ENCODE measurements around the gene ASTN2. TPM values are rescaled to one million over a fixed set of nuclear protein-coding genes. Genes with fewer than 3 reads are reported as not detected.

The ASTN2 gene
- total and polyA plus RNA-seq, 9 of the 15 experiments (the other 6 are each of a cell fraction or from before 2014, with no cell fraction given), result 0.56 to 3.5 (median 1.9) TPM

DNA sequence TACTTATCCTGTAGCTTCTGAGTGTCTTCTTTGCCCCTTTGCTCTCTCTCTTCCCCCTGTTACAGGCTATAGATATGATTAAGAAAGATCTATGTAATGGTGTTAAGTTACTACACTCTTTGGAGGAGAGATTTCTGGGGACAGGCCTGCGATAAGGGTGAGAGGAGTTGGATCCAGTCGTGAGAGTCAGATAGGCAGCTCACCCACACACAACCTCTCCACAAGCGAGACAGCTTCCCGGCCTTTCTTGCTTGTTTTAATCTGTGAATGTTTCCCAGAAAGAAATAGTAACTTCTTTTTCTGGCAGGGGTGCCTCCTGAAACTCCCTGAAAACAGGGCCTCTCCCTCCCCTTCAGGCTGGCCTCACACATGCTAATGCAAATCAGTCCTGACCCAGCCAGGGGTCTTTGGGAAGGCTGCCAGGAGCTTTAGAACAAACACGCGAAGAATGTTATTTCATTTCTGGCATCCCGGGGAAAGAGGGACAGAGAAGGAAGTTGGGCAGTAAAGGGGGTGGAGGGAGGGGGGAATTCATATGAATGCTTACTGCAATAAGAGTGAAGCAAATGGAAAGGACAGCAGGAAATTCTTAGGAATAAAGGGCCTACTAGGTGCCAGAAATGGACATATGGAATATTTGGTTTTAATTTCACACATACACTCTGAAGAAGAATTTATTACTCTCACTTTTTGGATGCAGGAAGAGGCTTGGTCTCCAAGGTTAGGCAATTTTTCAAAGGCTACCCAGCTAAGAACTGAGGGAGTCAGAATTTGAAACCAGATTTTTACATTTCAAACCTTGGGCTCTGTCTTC is 943.6 kb downstream of the ASTN2 start (continued):
- TF ChIP-seq, protein P1, sequence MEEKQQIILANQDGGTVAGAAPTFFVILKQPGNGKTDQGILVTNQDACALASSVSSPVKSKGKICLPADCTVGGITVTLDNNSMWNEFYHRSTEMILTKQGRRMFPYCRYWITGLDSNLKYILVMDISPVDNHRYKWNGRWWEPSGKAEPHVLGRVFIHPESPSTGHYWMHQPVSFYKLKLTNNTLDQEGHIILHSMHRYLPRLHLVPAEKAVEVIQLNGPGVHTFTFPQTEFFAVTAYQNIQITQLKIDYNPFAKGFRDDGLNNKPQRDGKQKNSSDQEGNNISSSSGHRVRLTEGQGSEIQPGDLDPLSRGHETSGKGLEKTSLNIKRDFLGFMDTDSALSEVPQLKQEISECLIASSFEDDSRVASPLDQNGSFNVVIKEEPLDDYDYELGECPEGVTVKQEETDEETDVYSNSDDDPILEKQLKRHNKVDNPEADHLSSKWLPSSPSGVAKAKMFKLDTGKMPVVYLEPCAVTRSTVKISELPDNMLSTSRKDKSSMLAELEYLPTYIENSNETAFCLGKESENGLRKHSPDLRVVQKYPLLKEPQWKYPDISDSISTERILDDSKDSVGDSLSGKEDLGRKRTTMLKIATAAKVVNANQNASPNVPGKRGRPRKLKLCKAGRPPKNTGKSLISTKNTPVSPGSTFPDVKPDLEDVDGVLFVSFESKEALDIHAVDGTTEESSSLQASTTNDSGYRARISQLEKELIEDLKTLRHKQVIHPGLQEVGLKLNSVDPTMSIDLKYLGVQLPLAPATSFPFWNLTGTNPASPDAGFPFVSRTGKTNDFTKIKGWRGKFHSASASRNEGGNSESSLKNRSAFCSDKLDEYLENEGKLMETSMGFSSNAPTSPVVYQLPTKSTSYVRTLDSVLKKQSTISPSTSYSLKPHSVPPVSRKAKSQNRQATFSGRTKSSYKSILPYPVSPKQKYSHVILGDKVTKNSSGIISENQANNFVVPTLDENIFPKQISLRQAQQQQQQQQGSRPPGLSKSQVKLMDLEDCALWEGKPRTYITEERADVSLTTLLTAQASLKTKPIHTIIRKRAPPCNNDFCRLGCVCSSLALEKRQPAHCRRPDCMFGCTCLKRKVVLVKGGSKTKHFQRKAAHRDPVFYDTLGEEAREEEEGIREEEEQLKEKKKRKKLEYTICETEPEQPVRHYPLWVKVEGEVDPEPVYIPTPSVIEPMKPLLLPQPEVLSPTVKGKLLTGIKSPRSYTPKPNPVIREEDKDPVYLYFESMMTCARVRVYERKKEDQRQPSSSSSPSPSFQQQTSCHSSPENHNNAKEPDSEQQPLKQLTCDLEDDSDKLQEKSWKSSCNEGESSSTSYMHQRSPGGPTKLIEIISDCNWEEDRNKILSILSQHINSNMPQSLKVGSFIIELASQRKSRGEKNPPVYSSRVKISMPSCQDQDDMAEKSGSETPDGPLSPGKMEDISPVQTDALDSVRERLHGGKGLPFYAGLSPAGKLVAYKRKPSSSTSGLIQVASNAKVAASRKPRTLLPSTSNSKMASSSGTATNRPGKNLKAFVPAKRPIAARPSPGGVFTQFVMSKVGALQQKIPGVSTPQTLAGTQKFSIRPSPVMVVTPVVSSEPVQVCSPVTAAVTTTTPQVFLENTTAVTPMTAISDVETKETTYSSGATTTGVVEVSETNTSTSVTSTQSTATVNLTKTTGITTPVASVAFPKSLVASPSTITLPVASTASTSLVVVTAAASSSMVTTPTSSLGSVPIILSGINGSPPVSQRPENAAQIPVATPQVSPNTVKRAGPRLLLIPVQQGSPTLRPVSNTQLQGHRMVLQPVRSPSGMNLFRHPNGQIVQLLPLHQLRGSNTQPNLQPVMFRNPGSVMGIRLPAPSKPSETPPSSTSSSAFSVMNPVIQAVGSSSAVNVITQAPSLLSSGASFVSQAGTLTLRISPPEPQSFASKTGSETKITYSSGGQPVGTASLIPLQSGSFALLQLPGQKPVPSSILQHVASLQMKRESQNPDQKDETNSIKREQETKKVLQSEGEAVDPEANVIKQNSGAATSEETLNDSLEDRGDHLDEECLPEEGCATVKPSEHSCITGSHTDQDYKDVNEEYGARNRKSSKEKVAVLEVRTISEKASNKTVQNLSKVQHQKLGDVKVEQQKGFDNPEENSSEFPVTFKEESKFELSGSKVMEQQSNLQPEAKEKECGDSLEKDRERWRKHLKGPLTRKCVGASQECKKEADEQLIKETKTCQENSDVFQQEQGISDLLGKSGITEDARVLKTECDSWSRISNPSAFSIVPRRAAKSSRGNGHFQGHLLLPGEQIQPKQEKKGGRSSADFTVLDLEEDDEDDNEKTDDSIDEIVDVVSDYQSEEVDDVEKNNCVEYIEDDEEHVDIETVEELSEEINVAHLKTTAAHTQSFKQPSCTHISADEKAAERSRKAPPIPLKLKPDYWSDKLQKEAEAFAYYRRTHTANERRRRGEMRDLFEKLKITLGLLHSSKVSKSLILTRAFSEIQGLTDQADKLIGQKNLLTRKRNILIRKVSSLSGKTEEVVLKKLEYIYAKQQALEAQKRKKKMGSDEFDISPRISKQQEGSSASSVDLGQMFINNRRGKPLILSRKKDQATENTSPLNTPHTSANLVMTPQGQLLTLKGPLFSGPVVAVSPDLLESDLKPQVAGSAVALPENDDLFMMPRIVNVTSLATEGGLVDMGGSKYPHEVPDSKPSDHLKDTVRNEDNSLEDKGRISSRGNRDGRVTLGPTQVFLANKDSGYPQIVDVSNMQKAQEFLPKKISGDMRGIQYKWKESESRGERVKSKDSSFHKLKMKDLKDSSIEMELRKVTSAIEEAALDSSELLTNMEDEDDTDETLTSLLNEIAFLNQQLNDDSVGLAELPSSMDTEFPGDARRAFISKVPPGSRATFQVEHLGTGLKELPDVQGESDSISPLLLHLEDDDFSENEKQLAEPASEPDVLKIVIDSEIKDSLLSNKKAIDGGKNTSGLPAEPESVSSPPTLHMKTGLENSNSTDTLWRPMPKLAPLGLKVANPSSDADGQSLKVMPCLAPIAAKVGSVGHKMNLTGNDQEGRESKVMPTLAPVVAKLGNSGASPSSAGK (IDR thresholded peaks at IDR 0.05), result no peak
- TF ChIP-seq CBX5 (IDR thresholded peaks at IDR 0.05; ENCODE audit: borderline replicate concordance, low read depth), result no peak
- no peak for TF ChIP-seq LCOR (CRISPR knock-in tag; IDR thresholded peaks at IDR 0.05)
- TF ChIP-seq, protein P2, sequence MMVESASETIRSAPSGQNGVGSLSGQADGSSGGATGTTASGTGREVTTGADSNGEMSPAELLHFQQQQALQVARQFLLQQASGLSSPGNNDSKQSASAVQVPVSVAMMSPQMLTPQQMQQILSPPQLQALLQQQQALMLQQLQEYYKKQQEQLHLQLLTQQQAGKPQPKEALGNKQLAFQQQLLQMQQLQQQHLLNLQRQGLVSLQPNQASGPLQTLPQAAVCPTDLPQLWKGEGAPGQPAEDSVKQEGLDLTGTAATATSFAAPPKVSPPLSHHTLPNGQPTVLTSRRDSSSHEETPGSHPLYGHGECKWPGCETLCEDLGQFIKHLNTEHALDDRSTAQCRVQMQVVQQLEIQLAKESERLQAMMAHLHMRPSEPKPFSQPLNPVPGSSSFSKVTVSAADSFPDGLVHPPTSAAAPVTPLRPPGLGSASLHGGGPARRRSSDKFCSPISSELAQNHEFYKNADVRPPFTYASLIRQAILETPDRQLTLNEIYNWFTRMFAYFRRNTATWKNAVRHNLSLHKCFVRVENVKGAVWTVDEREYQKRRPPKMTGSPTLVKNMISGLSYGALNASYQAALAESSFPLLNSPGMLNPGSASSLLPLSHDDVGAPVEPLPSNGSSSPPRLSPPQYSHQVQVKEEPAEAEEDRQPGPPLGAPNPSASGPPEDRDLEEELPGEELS (CRISPR knock-in tag; IDR thresholded peaks at IDR 0.05; ENCODE audit: borderline replicate concordance), result no peak
- TF ChIP-seq, protein P3, sequence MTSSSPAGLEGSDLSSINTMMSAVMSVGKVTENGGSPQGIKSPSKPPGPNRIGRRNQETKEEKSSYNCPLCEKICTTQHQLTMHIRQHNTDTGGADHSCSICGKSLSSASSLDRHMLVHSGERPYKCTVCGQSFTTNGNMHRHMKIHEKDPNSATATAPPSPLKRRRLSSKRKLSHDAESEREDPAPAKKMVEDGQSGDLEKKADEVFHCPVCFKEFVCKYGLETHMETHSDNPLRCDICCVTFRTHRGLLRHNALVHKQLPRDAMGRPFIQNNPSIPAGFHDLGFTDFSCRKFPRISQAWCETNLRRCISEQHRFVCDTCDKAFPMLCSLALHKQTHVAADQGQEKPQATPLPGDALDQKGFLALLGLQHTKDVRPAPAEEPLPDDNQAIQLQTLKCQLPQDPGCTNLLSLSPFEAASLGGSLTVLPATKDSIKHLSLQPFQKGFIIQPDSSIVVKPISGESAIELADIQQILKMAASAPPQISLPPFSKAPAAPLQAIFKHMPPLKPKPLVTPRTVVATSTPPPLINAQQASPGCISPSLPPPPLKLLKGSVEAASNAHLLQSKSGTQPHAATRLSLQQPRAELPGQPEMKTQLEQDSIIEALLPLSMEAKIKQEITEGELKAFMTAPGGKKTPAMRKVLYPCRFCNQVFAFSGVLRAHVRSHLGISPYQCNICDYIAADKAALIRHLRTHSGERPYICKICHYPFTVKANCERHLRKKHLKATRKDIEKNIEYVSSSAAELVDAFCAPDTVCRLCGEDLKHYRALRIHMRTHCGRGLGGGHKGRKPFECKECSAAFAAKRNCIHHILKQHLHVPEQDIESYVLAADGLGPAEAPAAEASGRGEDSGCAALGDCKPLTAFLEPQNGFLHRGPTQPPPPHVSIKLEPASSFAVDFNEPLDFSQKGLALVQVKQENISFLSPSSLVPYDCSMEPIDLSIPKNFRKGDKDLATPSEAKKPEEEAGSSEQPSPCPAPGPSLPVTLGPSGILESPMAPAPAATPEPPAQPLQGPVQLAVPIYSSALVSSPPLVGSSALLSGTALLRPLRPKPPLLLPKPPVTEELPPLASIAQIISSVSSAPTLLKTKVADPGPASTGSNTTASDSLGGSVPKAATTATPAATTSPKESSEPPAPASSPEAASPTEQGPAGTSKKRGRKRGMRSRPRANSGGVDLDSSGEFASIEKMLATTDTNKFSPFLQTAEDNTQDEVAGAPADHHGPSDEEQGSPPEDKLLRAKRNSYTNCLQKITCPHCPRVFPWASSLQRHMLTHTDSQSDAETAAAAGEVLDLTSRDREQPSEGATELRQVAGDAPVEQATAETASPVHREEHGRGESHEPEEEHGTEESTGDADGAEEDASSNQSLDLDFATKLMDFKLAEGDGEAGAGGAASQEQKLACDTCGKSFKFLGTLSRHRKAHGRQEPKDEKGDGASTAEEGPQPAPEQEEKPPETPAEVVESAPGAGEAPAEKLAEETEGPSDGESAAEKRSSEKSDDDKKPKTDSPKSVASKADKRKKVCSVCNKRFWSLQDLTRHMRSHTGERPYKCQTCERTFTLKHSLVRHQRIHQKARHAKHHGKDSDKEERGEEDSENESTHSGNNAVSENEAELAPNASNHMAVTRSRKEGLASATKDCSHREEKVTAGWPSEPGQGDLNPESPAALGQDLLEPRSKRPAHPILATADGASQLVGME (CRISPR knock-in tag; IDR thresholded peaks at IDR 0.05), result no peak
- TF ChIP-seq ELF2 (CRISPR knock-in tag; IDR thresholded peaks at IDR 0.05), result no peak
- no peak for TF ChIP-seq NFIC (IDR thresholded peaks at IDR 0.05)

All from K562 (cell line).